Naive thymus-derived CD4-positive, alpha-beta T cell (primary cell): ENCODE measurements around the gene DNAJC28. TPM values are rescaled to one million over a fixed set of nuclear protein-coding genes. Genes with fewer than 3 reads are reported as not detected.

Experiments used
- ATAC-seq: fragments of 150-1000 bp; cut with Tn5 transposase; 2 replicates; pipeline ENCODE4 v1.10.0; 2021; ENCODE audit warnings: mild to moderate bottlenecking, moderate library complexity
- CTCF ChIA-PET: fragments of 350-600 bp; sonication (Branson Sonifier 250); formaldehyde crosslinking; loops from one replicate; lab custom pipeline; 2021; ENCODE audit warnings: antibody characterized with exemption; lab: Charles Lee
- POLR2A ChIA-PET: fragments of 350-600 bp; sonication (Branson Sonifier 250); formaldehyde crosslinking; loops from one replicate; lab custom pipeline; 2021; ENCODE audit warnings: antibody characterized with exemption, inconsistent platforms; lab: Charles Lee
- DNase-seq, 9 donors: peaks; one replicate each; pipeline versions ENCODE4 v3.0.0 to v3.0.0-alpha.2; 2020 to 2022; ENCODE audit warnings: mixed read lengths in 1 of 9
- H3K27ac ChIP-seq: one replicate; pipeline ENCODE4 v1.7.0; 2013; ENCODE audit warnings: mild to moderate bottlenecking, low read depth, low read length, moderate library complexity
- H3K27me3 ChIP-seq, 2 donors: one replicate each; pipeline ENCODE4 v1.7.0; 2013; ENCODE audit warnings: low read length in 2 of 2, mild to moderate bottlenecking in 2 of 2, moderate library complexity in 2 of 2; ENCODE audit not compliant: control insufficient read depth in 2 of 2, insufficient read depth in 2 of 2
- H3K36me3 ChIP-seq, 3 experiments: 1 replicate in 2 of 3; 2 replicates in 1 of 3; pipeline ENCODE4 v1.7.0; 2013; ENCODE audit warnings: low read length in 3 of 3, mild to moderate bottlenecking in 3 of 3, moderate library complexity in 1 of 3; ENCODE audit not compliant: insufficient read depth in 3 of 3, control insufficient read depth in 2 of 3
- H3K4me1 ChIP-seq, 2 donors: one replicate each; pipeline ENCODE4 v1.7.0; 2013; ENCODE audit warnings: low read length in 2 of 2, mild to moderate bottlenecking in 2 of 2, moderate library complexity in 1 of 2; ENCODE audit not compliant: control insufficient read depth in 2 of 2, insufficient read depth in 2 of 2
- H3K4me3 ChIP-seq: 2 replicates; pipeline ENCODE4 v1.7.0; 2013; ENCODE audit warnings: mild to moderate bottlenecking, low read length
- H3K9me3 ChIP-seq, 3 experiments: 1 replicate in 2 of 3; 2 replicates in 1 of 3; pipeline ENCODE4 v1.7.0; 2013; ENCODE audit warnings: low read length in 3 of 3; ENCODE audit not compliant: control insufficient read depth in 2 of 3
- H3K27ac Mint-ChIP-seq, 9 donors: one replicate each; pipeline ENCODE4 v1.8.0; 2020 to 2022; ENCODE audit warnings: mixed read lengths in 9 of 9, mild to moderate bottlenecking in 8 of 9, moderate library complexity in 5 of 9, inconsistent platforms in 2 of 9
- H3K27me3 Mint-ChIP-seq, 5 donors: one replicate each; pipeline ENCODE4 v1.8.0; 2021 to 2022; ENCODE audit warnings: mixed read lengths in 5 of 5, mild to moderate bottlenecking in 1 of 5
- H3K36me3 Mint-ChIP-seq, 5 donors: one replicate each; pipeline ENCODE4 v1.8.0; 2020 to 2022; ENCODE audit warnings: mixed read lengths in 5 of 5, mild to moderate bottlenecking in 3 of 5, inconsistent platforms in 1 of 5
- H3K4me1 Mint-ChIP-seq, 7 donors: one replicate each; pipeline ENCODE4 v1.8.0; 2020 to 2022; ENCODE audit warnings: mixed read lengths in 7 of 7, mild to moderate bottlenecking in 3 of 7, inconsistent platforms in 1 of 7
- H3K4me3 Mint-ChIP-seq, 10 donors: one replicate each; pipeline ENCODE4 v1.8.0; 2020 to 2022; ENCODE audit warnings: mild to moderate bottlenecking in 10 of 10, mixed read lengths in 10 of 10, moderate library complexity in 6 of 10, inconsistent platforms in 2 of 10
- H3K9me3 Mint-ChIP-seq, 11 donors: one replicate each; pipeline ENCODE4 v1.8.0; 2020 to 2022; ENCODE audit warnings: mixed read lengths in 11 of 11, mild to moderate bottlenecking in 4 of 11, inconsistent platforms in 1 of 11, moderate library complexity in 1 of 11
- intact Hi-C, 2 donors: fragments of 100-400 bp; cut with micrococcal nuclease; formaldehyde crosslinking; loops; one replicate each; pipeline ENCODE4 v1.15.1; 2023
- polyA plus RNA-seq, 2 donors: library from polyadenylated mRNA; unstranded; fragments of 300-500 nt; fragmentation: Illumina TruSeq; gene quantifications; one replicate each; pipeline ENCODE4 v1.2.3, GENCODE V29; 2021
- total RNA-seq, 6 experiments: library from RNA in 5 of 6; stranded (reverse) in 5 of 6; gene quantifications; 1 replicate in 5 of 6; 2 replicates in 1 of 6; pipeline ENCODE4 v1.2.3 and lab custom pipeline; 2021 to 2026

DNAJC28 gene
- total and polyA plus RNA-seq, 7 experiments from 2014 or later, result 0.27 to 1.5 (median 0.72) TPM; not detected in 1

GRCh38 chr21:33441489-33442477 is 49.7 kb downstream of the DNAJC28 start:
- Histone ChIP-seq H3K4me1 (no peaks in the 10 kb centered on the region), H3K4me3 (no peak overlapping the region), H3K36me3 (peaks cover 0 to 25% (median 2%) of the 10 kb centered on the region in 3 experiments), H3K27ac (no peak overlapping the region), H3K9me3 (no peaks in the 10 kb centered on the region), H3K27me3 (no peaks in the 10 kb centered on the region)
- CTCF ChIA-PET, result interaction anchor here (0.6 to 1.8 kb wide), 5 partner anchors 57 to 245 kb away, joined by 3 to 10 read pairs (median 4); no protein-coding TSS in a partner anchor
- ATAC-seq (no peak), DNase-seq (no peak)
- Mint-ChIP-seq H3K4me3 (no peak overlapping the region), H3K27ac (peak overlapping the region in 6 of 9 donors; percentile 9 to 78 (median 55)), H3K27me3 (no peaks in the 10 kb centered on the region), H3K9me3 (no peaks in the 10 kb centered on the region), H3K36me3 (peaks cover 0 to 19% (median 12%) of the 10 kb centered on the region in 5 donors), H3K4me1 (peaks cover 4 to 10% (median 6%) of the 10 kb centered on the region in 7 donors)
- intact Hi-C loops, result loop anchor here (5.0 to 10.0 kb wide), 2 partner anchors 39 to 507 kb away; partner anchors contain the start of gene IFNGR2 (in 1 of the 2)
- POLR2A ChIA-PET, result interaction anchor here (0.9 kb wide), 1 partner anchor 240 kb away, joined by 3 read pairs; no protein-coding TSS in a partner anchor

Other genes starting within 250 kb of the DNAJC28 start
- gene IL10RB, start 225.3 kb downstream of the DNAJC28 start, total RNA-seq, result 10 to 100 TPM; 17.6 to 35.0 (median 27.2) TPM
- gene IL10RB, start 225.3 kb downstream of the DNAJC28 start, polyA plus RNA-seq, result 10 to 100 TPM; 47.2 to 51.4 TPM
- gene IFNAR1, start 166.7 kb downstream of the DNAJC28 start, total RNA-seq, result 10 to 100 TPM; 24.7 to 60.8 (median 40.0) TPM
- 10 to 100 TPM; 62.5 to 76.2 TPM for gene IFNAR1, start 166.7 kb downstream of the DNAJC28 start, polyA plus RNA-seq
- 10 to 100 TPM in 4 of 5 experiments, 1 to 10 TPM in 1; 9.1 to 80.5 (median 33.7) TPM for gene IFNGR2, start 88.3 kb downstream of the DNAJC28 start, total RNA-seq
- gene IFNGR2, start 88.3 kb downstream of the DNAJC28 start, polyA plus RNA-seq, result 10 to 100 TPM; 29.8 to 39.2 TPM
- gene TMEM50B, start 11.7 kb downstream of the DNAJC28 start, total RNA-seq, result 100 to 1,000 TPM in 2 of 5 experiments, 10 to 100 TPM in 3; 38.3 to 108 (median 61.7) TPM
- 10 to 100 TPM; 37.0 to 46.5 TPM for gene TMEM50B, start 11.7 kb downstream of the DNAJC28 start, polyA plus RNA-seq
- 10 to 100 TPM; 38.3 to 98.8 (median 71.9) TPM for gene GART, start 50.4 kb upstream of the DNAJC28 start, total RNA-seq
- 10 to 100 TPM; 37.3 to 56.4 TPM for gene GART, start 50.4 kb upstream of the DNAJC28 start, polyA plus RNA-seq
- 100 to 1,000 TPM; 337 to 497 (median 431) TPM for gene SON, start 51.3 kb upstream of the DNAJC28 start, total RNA-seq
- 100 to 1,000 TPM; 481 to 546 TPM for gene SON, start 51.3 kb upstream of the DNAJC28 start, polyA plus RNA-seq
- 10 to 100 TPM in 3 of 5 experiments, 1 to 10 TPM in 2; 8.9 to 30.8 (median 10.7) TPM for gene DONSON, start 97.0 kb upstream of the DNAJC28 start, total RNA-seq
- 1 to 10 TPM; 4.2 to 4.4 TPM for gene DONSON, start 97.0 kb upstream of the DNAJC28 start, polyA plus RNA-seq
- 10 to 100 TPM; 34.6 to 75.5 (median 40.4) TPM for gene CRYZL1, start 150.0 kb upstream of the DNAJC28 start, total RNA-seq
- 10 to 100 TPM; 33.0 to 43.0 TPM for gene CRYZL1, start 150.0 kb upstream of the DNAJC28 start, polyA plus RNA-seq
- 1 to 10 TPM; 1.8 to 8.6 (median 3.5) TPM for gene ITSN1, start 150.8 kb upstream of the DNAJC28 start, total RNA-seq
- 1 to 10 TPM; 1.2 to 1.8 TPM for gene ITSN1, start 150.8 kb upstream of the DNAJC28 start, polyA plus RNA-seq